Progenitor cell of endocrine pancreas (in vitro differentiated cells): ENCODE data around the gene SLC45A1. TPM values are rescaled to one million over a fixed set of nuclear protein-coding genes. Genes with fewer than 3 reads are reported as not detected.

Experiments
- DNase-seq: peaks from one replicate; pipeline ENCODE4 v3.0.0; 2021; ENCODE audit warnings: low spot score; ENCODE audit not compliant: unreplicated experiment
- H3K27ac Mint-ChIP-seq: 2 replicates; pipeline ENCODE4 v1.8.0; 2021; ENCODE audit warnings: mild to moderate bottlenecking, moderate library complexity, mixed read lengths
- H3K27me3 Mint-ChIP-seq: 2 replicates; pipeline ENCODE4 v1.8.0; 2021; ENCODE audit warnings: mixed read lengths
- H3K36me3 Mint-ChIP-seq: 2 replicates; pipeline ENCODE4 v1.8.0; 2022; ENCODE audit warnings: mixed read lengths; ENCODE audit not compliant: insufficient read depth
- H3K4me1 Mint-ChIP-seq: 2 replicates; pipeline ENCODE4 v1.8.0; 2021; ENCODE audit warnings: low read depth, mixed read lengths
- H3K4me3 Mint-ChIP-seq: 2 replicates; pipeline ENCODE4 v1.8.0; 2021; ENCODE audit warnings: low read depth, mild to moderate bottlenecking, moderate library complexity, mixed read lengths
- H3K9me3 Mint-ChIP-seq: 2 replicates; pipeline ENCODE4 v1.8.0; 2021; ENCODE audit warnings: low read depth, mixed read lengths
- CTCF ChIP-seq: fragments of 200-600 bp; sonication (generic); IDR thresholded peaks from one replicate; pipeline ENCODE4 v1.5.0; 2021; ENCODE audit warnings: antibody characterized with exemption, mild to moderate bottlenecking; ENCODE audit not compliant: unreplicated experiment
- total RNA-seq: library from RNA; stranded (reverse); gene quantifications from 2 replicates; pipeline ENCODE4 v1.2.1, GENCODE V29; 2021

SLC45A1 gene
- total RNA-seq, 1 donor from 2014 or later, result 0.86 TPM

- Mint-ChIP-seq H3K36me3 (no peaks in the 10 kb centered on the region), H3K27ac (peak overlapping the region; percentile 56), H3K4me3 (no peak overlapping the region), H3K4me1 (peaks cover 28% of the 10 kb centered on the region), H3K9me3 (no peaks in the 10 kb centered on the region), H3K27me3 (peaks cover 21% of the 10 kb centered on the region)
- no peak for TF ChIP-seq CTCF
- no peak for DNase-seq
These were observed 5.4 kb upstream of the SLC45A1 start for GRCh38 chr1:8312235-8313218.

GRCh38 chr1:8313231-8313630 is 4.7 kb upstream of the SLC45A1 start:
- Mint-ChIP-seq H3K36me3 (no peaks in the 10 kb centered on the region), H3K27ac (no peak overlapping the region), H3K4me1 (peaks cover 29% of the 10 kb centered on the region), H3K4me3 (no peak overlapping the region), H3K27me3 (peaks cover 23% of the 10 kb centered on the region), H3K9me3 (no peaks in the 10 kb centered on the region)
- DNase-seq, result no peak
- TF ChIP-seq CTCF, result no peak

GRCh38 chr1:8314346-8315280 is 3.3 kb upstream of the SLC45A1 start:
- peak; percentile 97 for TF ChIP-seq CTCF
- H3K27ac Mint-ChIP-seq, result no peak overlapping the region
- H3K27me3 Mint-ChIP-seq, result peaks cover 33% of the 10 kb centered on the region
- H3K36me3 Mint-ChIP-seq, result no peaks in the 10 kb centered on the region
- no peaks in the 10 kb centered on the region for H3K9me3 Mint-ChIP-seq
- H3K4me3 Mint-ChIP-seq, result no peak overlapping the region
- peaks cover 33% of the 10 kb centered on the region for H3K4me1 Mint-ChIP-seq
- peak; percentile 78 for DNase-seq

GRCh38 chr1:8315573-8316475 is 2.1 kb upstream of the SLC45A1 start:
- H3K4me1 Mint-ChIP-seq, result peaks cover 33% of the 10 kb centered on the region
- no peak for DNase-seq
- no peak overlapping the region for H3K27ac Mint-ChIP-seq
- H3K27me3 Mint-ChIP-seq, result peaks cover 40% of the 10 kb centered on the region
- H3K9me3 Mint-ChIP-seq, result no peaks in the 10 kb centered on the region
- H3K36me3 Mint-ChIP-seq, result no peaks in the 10 kb centered on the region
- no peak for TF ChIP-seq CTCF
- no peak overlapping the region for H3K4me3 Mint-ChIP-seq
